ENCODE measurements around the gene TMEM151B.

GRCh38 chr6:44224029-44224964, 46.0 kb upstream of the TMEM151B start:
- TF ChIP-seq CTCF (IDR thresholded peaks at IDR 0.05; ENCODE audit: low read depth, low read length) (peak; percentile 17), MAX (IDR thresholded peaks at IDR 0.05; ENCODE audit: low read depth, low read length) (no peak), POLR2A (IDR thresholded peaks at IDR 0.05; ENCODE audit: extremely low read depth, insufficient read length) (no peak), MYC (IDR thresholded peaks at IDR 0.05; ENCODE audit: low read depth, low read length) (no peak)

Measured in NB4 (cell line).